GM12875 (cell line): Measurements from ENCODE around the gene SEMA5A.

ENCODE experiments used
- H3K4me3 ChIP-seq: one replicate; pipeline ENCODE4 v1.5.1; 2011; ENCODE audit warnings: low read depth, low read length, control low read depth
- TF ChIP-seq, protein P1 (sequence below): IDR thresholded peaks from 2 replicates; pipeline ENCODE4 v1.5.1; 2011; ENCODE audit warnings: low read depth, mild to moderate bottlenecking, control low read depth, inconsistent platforms, low read length, moderate library complexity, borderline replicate concordance; ENCODE audit not compliant: insufficient read depth

SEMA5A gene

DNA sequence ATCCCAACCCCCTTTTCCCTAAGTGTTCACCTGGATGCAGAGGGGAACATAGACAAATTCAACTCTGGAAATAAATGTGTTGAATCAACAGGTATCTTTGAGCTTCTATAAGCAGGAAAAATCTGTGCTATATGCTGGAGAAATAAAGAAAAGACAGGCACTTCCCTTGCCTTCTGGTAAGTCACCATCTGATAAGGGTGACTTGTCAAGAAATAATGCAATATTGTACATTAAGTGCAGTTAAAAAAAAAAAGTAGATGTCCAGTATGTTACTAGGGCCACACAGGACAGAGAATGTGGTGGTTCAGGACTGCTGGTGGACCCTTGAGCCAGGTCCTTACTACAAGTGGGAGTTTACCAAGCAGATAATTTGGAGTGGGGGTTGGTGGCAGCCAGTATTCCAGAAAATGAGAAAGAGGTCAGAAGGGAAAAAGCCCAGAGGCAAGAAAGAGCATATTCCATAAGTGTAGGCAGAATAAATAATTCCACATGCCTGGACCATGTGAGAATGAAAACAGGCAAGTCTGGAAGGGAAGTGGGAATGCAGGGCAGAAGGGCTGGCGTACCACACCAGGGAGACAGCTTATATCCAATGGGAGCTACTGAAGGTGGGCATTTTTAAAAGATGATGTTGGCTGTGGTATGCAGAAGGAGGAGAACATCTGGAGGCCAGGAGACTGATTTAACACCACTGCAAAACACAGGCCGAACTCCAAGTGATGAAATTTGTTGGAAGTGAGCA lies 209.9 kb downstream of the SEMA5A start:
- TF ChIP-seq, protein P1, sequence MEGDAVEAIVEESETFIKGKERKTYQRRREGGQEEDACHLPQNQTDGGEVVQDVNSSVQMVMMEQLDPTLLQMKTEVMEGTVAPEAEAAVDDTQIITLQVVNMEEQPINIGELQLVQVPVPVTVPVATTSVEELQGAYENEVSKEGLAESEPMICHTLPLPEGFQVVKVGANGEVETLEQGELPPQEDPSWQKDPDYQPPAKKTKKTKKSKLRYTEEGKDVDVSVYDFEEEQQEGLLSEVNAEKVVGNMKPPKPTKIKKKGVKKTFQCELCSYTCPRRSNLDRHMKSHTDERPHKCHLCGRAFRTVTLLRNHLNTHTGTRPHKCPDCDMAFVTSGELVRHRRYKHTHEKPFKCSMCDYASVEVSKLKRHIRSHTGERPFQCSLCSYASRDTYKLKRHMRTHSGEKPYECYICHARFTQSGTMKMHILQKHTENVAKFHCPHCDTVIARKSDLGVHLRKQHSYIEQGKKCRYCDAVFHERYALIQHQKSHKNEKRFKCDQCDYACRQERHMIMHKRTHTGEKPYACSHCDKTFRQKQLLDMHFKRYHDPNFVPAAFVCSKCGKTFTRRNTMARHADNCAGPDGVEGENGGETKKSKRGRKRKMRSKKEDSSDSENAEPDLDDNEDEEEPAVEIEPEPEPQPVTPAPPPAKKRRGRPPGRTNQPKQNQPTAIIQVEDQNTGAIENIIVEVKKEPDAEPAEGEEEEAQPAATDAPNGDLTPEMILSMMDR: no peak

DNA sequence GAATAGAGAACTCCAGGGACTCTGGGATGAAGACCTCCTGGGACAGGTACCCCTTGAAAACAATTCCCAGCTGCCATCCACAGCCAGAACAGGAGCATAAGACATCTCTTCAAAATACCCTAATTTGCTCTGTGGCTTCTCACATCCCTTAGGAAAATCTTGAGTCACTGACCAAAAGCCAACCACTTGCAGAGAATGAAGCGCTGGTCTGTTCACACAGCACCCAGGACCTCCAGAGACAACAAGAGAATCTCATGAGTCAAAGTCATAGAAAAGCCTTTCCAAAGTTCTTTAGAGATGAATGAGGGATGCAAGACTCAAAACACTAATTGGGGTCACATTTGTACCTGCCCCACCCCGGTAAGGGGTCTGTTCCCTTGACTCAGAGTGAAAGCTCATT lies 210.6 kb downstream of the SEMA5A start:
- TF ChIP-seq, protein P1: no peak
- no peak overlapping the region for H3K4me3 ChIP-seq

More for the DNA sequence above, 209.9 kb downstream of the SEMA5A start:
- H3K4me3 ChIP-seq: no peak overlapping the region

DNA sequence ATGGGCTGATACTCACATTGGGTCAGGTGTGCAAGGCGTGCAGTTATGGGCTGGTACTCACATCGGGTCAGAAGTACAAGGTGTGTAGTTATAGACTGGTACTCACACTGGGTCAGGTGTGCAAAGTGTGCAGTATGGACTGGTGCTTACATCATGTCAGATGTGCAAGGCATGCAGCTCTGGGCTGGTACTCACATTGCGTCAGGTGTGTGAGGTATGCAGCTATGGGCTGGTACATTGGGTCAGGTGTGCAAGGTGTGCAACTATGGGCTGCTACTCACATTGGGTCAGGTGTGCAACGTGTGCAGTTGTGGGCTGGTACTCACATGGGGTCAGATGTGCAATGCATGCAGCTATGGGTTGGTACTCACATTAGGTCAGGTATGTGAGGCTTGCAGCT lies 213.8 kb downstream of the SEMA5A start:
- TF ChIP-seq, protein P1: no peak
- no peak overlapping the region for H3K4me3 ChIP-seq

DNA sequence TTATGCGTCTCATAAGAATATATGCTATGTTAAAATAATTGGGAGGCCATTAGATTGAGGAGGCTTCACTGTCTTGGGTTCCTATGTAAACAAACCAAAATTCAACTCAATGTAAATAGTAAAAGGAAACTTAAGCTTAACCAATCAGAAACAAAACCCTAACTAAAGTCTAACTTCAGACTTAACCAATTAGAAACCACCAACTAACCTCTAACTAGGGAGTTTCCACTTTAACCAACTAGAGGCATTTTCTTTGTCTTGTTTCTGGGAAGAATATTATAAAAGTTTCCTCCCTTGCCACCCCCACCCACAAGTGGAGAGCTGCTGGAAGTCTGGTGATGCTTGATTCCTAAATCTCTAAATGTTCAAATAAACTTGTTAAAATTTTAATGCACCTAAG lies 214.5 kb downstream of the SEMA5A start:
- H3K4me3 ChIP-seq: no peak overlapping the region
- TF ChIP-seq, protein P1: no peak

DNA sequence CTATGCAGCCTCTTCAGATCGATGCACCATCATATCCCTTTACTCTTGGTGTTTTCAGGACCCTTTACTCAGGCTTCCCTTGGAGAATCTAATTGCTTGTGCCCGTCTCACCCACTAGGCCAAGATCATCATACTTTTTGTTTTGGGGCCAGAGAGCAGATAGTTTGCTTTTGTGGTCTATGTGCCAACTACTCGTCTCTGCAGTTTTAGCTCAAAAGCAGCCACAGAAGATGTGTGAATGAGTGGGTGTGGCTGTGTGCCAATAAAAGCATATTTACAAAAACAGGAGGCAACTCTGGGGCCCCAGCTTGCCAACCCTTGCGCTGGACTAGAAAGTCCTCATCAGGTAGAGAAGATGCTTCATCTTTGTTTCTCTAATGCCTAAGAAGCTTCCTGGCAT lies 216.8 kb downstream of the SEMA5A start:
- TF ChIP-seq, protein P1: no peak
- no peak overlapping the region for H3K4me3 ChIP-seq

DNA sequence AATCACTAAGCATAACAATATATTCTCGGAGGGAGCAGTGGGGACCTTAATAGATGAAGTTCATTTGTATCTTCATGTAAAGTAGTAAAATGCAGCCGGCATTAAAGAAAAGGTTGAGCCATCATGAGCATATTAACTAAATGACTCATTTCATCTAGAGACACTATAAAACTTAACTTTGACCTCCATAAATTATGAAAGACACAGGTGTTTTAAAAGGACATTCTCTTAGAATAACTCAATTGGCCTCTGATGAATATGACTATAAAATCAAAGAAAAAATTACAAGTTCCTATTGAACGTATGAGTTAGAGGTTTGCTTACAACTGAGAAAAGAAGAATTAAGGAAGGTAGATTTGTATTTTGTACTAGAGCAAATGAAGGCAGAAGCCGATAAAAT lies 220.3 kb downstream of the SEMA5A start:
- H3K4me3 ChIP-seq: no peak overlapping the region
- TF ChIP-seq, protein P1: no peak

DNA sequence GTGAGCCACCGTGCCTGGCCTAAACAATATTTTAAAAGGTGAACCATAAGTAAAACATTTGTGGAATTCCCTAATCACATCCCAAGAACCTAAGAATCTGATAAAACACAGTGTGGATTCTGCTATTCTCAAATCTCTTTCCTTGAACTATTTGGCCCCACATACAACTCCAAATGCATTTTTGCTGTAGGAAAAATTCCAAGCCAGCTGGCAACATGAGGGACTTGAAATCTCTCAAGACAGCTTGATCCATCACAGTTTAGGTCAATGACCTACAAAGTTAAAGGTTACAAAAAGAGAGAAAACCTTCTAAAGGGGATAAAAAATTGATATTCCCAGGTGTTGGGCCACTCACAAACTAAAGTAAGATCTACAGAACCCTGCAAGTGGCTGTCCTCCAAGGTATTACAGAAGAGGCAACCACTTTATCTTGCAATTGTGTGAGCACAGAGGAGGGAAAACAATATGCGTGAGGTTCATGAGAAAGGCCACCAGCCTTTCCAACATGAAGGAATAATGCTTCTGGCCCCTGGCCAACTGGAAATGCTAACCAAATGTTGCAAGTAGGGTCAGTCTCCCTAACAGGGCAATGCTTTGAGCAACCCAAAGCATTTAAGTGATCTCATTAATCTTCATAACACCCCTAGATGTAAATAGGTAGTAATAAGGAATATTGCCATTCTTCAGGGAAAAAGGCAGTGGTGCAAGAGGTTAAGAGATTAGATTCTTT lies 221.4 kb downstream of the SEMA5A start:
- TF ChIP-seq, protein P1: no peak

More for the DNA sequence above, 221.4 kb downstream of the SEMA5A start:
- no peak overlapping the region for H3K4me3 ChIP-seq
